Endothelial cell of umbilical vein (primary cell): ENCODE results near the gene AADAC. TPM values are rescaled to one million over a fixed set of nuclear protein-coding genes. Genes with fewer than 3 reads are reported as not detected.

ENCODE experiments used
- polyA plus RNA-seq, 4 experiments: library from polyadenylated mRNA; depleted of rRNA in 3 of 4; stranded (reverse) in 3 of 4; unstranded in 1 of 4; fragments of >200 nt; gene quantifications; 2 replicates each; pipeline versions ENCODE4 v1.2.1 to v1.2.3, GENCODE V29; 2011 to 2012; ENCODE audit warnings: missing spikeins in 1 of 4
- total RNA-seq: library from RNA; stranded (reverse); gene quantifications from 2 replicates; pipeline ENCODE4 v1.2.3, GENCODE V29; 2021

AADAC gene
- total and polyA plus RNA-seq, 2 donors (not counting 3 experiments of a cell fraction or from before 2014, with no cell fraction given), result 0.27 to 0.62 TPM

Other genes starting within 250 kb of the AADAC start
- not detected in 2 replicates for gene AADACL2, start 80.2 kb upstream of the AADAC start, total RNA-seq
- gene AADACL2, start 80.2 kb upstream of the AADAC start, polyA plus RNA-seq, result not detected in 2 replicates
- not detected in 2 replicates for gene SUCNR1, start 59.5 kb downstream of the AADAC start, total RNA-seq
- not detected in 2 replicates for gene SUCNR1, start 59.5 kb downstream of the AADAC start, polyA plus RNA-seq